Thyroid gland (tissue), 4 donors: ENCODE data around the gene PPP2R5D.

Experiments
- POLR2A ChIP-seq, 2 donors: fragments of 450-650 bp; IDR thresholded peaks; one replicate each; pipeline ENCODE4 v1.6.1; 2017; ENCODE audit warnings: antibody characterized with exemption in 2 of 2, mild to moderate bottlenecking in 2 of 2, moderate library complexity in 1 of 2
- TF ChIP-seq, protein P1 (sequence below), 6 experiments: fragments of 200-600 bp in 3 of 6; fragments of 450-650 bp in 3 of 6; sonication (generic) in 3 of 6; IDR thresholded peaks; one replicate each; pipeline ENCODE4 v1.5.1; 2016 to 2019; ENCODE audit warnings: antibody characterized with exemption in 6 of 6, mild to moderate bottlenecking in 2 of 6, inconsistent platforms in 1 of 6, moderate library complexity in 1 of 6

DNA sequence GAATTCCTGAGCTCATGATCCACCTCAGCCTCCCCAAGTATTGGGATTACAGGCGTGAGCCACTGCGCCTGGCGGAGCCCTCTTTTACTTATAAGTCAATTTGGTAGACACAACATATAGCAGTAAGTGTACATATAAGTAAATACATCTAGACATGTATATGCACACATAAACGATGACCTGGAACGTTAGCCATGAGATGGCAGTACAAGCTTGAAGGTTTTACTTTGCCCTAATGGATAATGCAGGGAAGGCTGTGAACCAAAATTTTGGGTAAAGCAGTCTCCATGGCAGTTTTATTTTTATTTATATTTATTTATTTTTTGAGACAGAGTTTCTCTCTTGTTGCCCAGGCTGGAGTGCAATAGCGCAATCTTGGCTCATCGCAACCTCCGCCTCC is 26.2 kb upstream of the PPP2R5D start:
- TF ChIP-seq POLR2A (IDR thresholded peaks at IDR 0.05): no peak
- TF ChIP-seq, protein P1, sequence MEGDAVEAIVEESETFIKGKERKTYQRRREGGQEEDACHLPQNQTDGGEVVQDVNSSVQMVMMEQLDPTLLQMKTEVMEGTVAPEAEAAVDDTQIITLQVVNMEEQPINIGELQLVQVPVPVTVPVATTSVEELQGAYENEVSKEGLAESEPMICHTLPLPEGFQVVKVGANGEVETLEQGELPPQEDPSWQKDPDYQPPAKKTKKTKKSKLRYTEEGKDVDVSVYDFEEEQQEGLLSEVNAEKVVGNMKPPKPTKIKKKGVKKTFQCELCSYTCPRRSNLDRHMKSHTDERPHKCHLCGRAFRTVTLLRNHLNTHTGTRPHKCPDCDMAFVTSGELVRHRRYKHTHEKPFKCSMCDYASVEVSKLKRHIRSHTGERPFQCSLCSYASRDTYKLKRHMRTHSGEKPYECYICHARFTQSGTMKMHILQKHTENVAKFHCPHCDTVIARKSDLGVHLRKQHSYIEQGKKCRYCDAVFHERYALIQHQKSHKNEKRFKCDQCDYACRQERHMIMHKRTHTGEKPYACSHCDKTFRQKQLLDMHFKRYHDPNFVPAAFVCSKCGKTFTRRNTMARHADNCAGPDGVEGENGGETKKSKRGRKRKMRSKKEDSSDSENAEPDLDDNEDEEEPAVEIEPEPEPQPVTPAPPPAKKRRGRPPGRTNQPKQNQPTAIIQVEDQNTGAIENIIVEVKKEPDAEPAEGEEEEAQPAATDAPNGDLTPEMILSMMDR (IDR thresholded peaks at IDR 0.05): no peak
